Chondrocyte (in vitro differentiated cells): ENCODE data around the gene MRPL23. TPM values are rescaled to one million over a fixed set of nuclear protein-coding genes. Genes with fewer than 3 reads are reported as not detected.
"Not testable (repeated sequence)": the region's sequence is repeated elsewhere in the genome, so short reads cannot be mapped to it uniquely, and the experiment has no call there.

Experiments used
- DNase-seq: peaks from one replicate; pipeline ENCODE4 v3.0.0; 2021; ENCODE audit warnings: mixed read lengths, low spot score
- H3K27ac Mint-ChIP-seq: one replicate; pipeline ENCODE4 v1.8.0; 2021; ENCODE audit warnings: mild to moderate bottlenecking, moderate library complexity, mixed read lengths; ENCODE audit not compliant: unreplicated experiment
- H3K27me3 Mint-ChIP-seq: 2 replicates; pipeline ENCODE4 v1.8.0; 2021; ENCODE audit warnings: low read depth, mixed read lengths
- H3K36me3 Mint-ChIP-seq: 2 replicates; pipeline ENCODE4 v1.8.0; 2021; ENCODE audit warnings: low read depth, mixed read lengths
- H3K4me1 Mint-ChIP-seq: 2 replicates; pipeline ENCODE4 v1.8.0; 2021; ENCODE audit warnings: low read depth, mild to moderate bottlenecking, mixed read lengths
- H3K4me3 Mint-ChIP-seq: one replicate; pipeline ENCODE4 v1.8.0; 2021; ENCODE audit warnings: mild to moderate bottlenecking, moderate library complexity, mixed read lengths; ENCODE audit not compliant: unreplicated experiment
- H3K9me3 Mint-ChIP-seq: 2 replicates; pipeline ENCODE4 v1.8.0; 2021; ENCODE audit warnings: low read depth, mixed read lengths
- CTCF ChIP-seq: fragments of 200-600 bp; sonication (generic); IDR thresholded peaks from 2 replicates; pipeline ENCODE4 v1.5.0; 2021; ENCODE audit warnings: antibody characterized with exemption, mild to moderate bottlenecking, moderate library complexity
- total RNA-seq: library from RNA; stranded (reverse); gene quantifications from 3 replicates; pipeline ENCODE4 v1.2.1, GENCODE V29; 2021

The MRPL23 gene
- total RNA-seq, 1 donor from 2014 or later = 22.8 TPM

- DNase-seq = peak; percentile 82
- Mint-ChIP-seq H3K9me3 (no peaks in the 10 kb centered on the region), H3K4me1 (peaks cover 20% of the 10 kb centered on the region), H3K27me3 (peaks cover 4% of the 10 kb centered on the region), H3K36me3 (no peaks in the 10 kb centered on the region), H3K4me3 (no peak overlapping the region), H3K27ac (no peak overlapping the region)
- no peak for TF ChIP-seq CTCF
Measured at GRCh38 chr11:1938343-1939005, 8.7 kb upstream of the MRPL23 start.

GRCh38 chr11:1939006-1939625, 8.0 kb upstream of the MRPL23 start:
- H3K4me1 Mint-ChIP-seq = peaks cover 26% of the 10 kb centered on the region
- H3K27me3 Mint-ChIP-seq = peaks cover 2% of the 10 kb centered on the region
- no peaks in the 10 kb centered on the region for H3K9me3 Mint-ChIP-seq
- no peaks in the 10 kb centered on the region for H3K36me3 Mint-ChIP-seq
- TF ChIP-seq CTCF = no peak
- peak; percentile 17 for DNase-seq
- H3K4me3 Mint-ChIP-seq = no peak overlapping the region
- H3K27ac Mint-ChIP-seq = no peak overlapping the region

GRCh38 chr11:1939788-1940187, 7.3 kb upstream of the MRPL23 start:
- DNase-seq = peak; percentile 66
- H3K4me3 Mint-ChIP-seq, H3K36me3 Mint-ChIP-seq, H3K9me3 Mint-ChIP-seq, H3K27me3 Mint-ChIP-seq: not testable (repeated sequence)
- Mint-ChIP-seq H3K27ac (peak overlapping the region; percentile 80), H3K4me1 (peaks cover 29% of the 10 kb centered on the region)

GRCh38 chr11:1942558-1943260, 4.4 kb upstream of the MRPL23 start:
- no peak for TF ChIP-seq CTCF
- Mint-ChIP-seq H3K4me1 (peaks cover 29% of the 10 kb centered on the region), H3K36me3 (no peaks in the 10 kb centered on the region), H3K27ac (no peak overlapping the region), H3K9me3 (no peaks in the 10 kb centered on the region), H3K27me3 (no peaks in the 10 kb centered on the region), H3K4me3 (no peak overlapping the region)
- DNase-seq = peak; percentile 71

GRCh38 chr11:1943576-1943975, 3.6 kb upstream of the MRPL23 start:
- peak; percentile 79 for DNase-seq

More at GRCh38 chr11:1943576-1943975, 3.6 kb upstream of the MRPL23 start:
- no peak for TF ChIP-seq CTCF
- Mint-ChIP-seq H3K9me3 (no peaks in the 10 kb centered on the region), H3K4me1 (peaks cover 29% of the 10 kb centered on the region), H3K36me3 (no peaks in the 10 kb centered on the region), H3K4me3 (no peak overlapping the region), H3K27ac (no peak overlapping the region), H3K27me3 (no peaks in the 10 kb centered on the region)
